Stimulated activated CD8-positive, alpha-beta memory T cell treated with anti-CD3 and anti-CD28 coated beads, Interleukin-12 subunit alpha, Interleukin-12 subunit beta, amount 100 ng/mL, for 24 hours (primary cell): Measurements from ENCODE around the gene FKBP10.
A peak's percentile ranks its signal among the peaks of the same experiment; 100 is the strongest.
"Not testable (repeated sequence)": the region's sequence is repeated elsewhere in the genome, so short reads cannot be mapped to it uniquely, and the experiment has no call there.

Experiments
- DNase-seq: peaks from one replicate; pipeline ENCODE4 v3.0.0-alpha.2; 2020; ENCODE audit errors: extremely low read depth

Gene FKBP10

GRCh38 chr17:41837761-41838538 lies 25.1 kb downstream of the FKBP10 start, which contains the start of gene KLHL10:
Gene KLHL10, plus strand, starts transcription at chr17:41837825. Its CDS starts 108 bp downstream, at chr17:41837933.
- DNase-seq: no peak

GRCh38 chr17:41839448-41839847 lies 26.6 kb downstream of the FKBP10 start:
- DNase-seq: not testable (repeated sequence)

GRCh38 chr17:41840781-41841180 lies 28.0 kb downstream of the FKBP10 start:
- DNase-seq: not testable (repeated sequence)

- DNase-seq: no peak
Measured at GRCh38 chr17:41844971-41845370, 32.2 kb downstream of the FKBP10 start.

GRCh38 chr17:41848788-41849187 lies 36.0 kb downstream of the FKBP10 start:
- DNase-seq: no peak

GRCh38 chr17:41849251-41849990 lies 36.6 kb downstream of the FKBP10 start:
- DNase-seq: no peak

GRCh38 chr17:41851382-41851781 lies 38.6 kb downstream of the FKBP10 start:
- DNase-seq: not testable (repeated sequence)

GRCh38 chr17:41860254-41860931 lies 47.6 kb downstream of the FKBP10 start:
- no peak for DNase-seq

- no peak for DNase-seq
Measured at GRCh38 chr17:41863074-41863848, 50.5 kb downstream of the FKBP10 start.

- DNase-seq: no peak
Measured at GRCh38 chr17:41864498-41864835, 51.7 kb downstream of the FKBP10 start.

- DNase-seq: peak; percentile 66
Measured at GRCh38 chr17:41864836-41865595, 52.2 kb downstream of the FKBP10 start, which contains the start of gene KLHL11. Gene KLHL11, minus strand, starts transcription at chr17:41865423. Its CDS starts 53 bp downstream, at chr17:41865370.

- DNase-seq: no peak
Measured at GRCh38 chr17:41865596-41865893, 52.7 kb downstream of the FKBP10 start.

GRCh38 chr17:41868568-41868967 lies 55.8 kb downstream of the FKBP10 start:
- no peak for DNase-seq

- no peak for DNase-seq
Measured at GRCh38 chr17:41869426-41869825, 56.6 kb downstream of the FKBP10 start.

- DNase-seq: no peak
Measured at GRCh38 chr17:41870097-41870496, 57.3 kb downstream of the FKBP10 start.

- DNase-seq: no peak
Measured at GRCh38 chr17:41870627-41871026, 57.8 kb downstream of the FKBP10 start.

- no peak for DNase-seq
Measured at GRCh38 chr17:41871789-41872188, 59.0 kb downstream of the FKBP10 start.
